HCT116 (cell line): ENCODE measurements around the gene NEURL3. TPM values are rescaled to one million over a fixed set of nuclear protein-coding genes. Genes with fewer than 3 reads are reported as not detected.

Source experiments
- ATAC-seq: fragments of 200-7000 bp; cut with Tn5 transposase; 2 replicates; pipeline ENCODE4 v1.9.1; 2020; ENCODE audit warnings: mild to moderate bottlenecking, moderate library complexity
- BruUV-seq: library from RNA; stranded (reverse); fragments of 400-500 nt; replicated peaks from 2 replicates; lab custom pipeline; 2021; lab: Mats Ljungman, UMichigan
- CTCF ChIA-PET: fragments of 300-600 bp; sonication (Branson Sonifier 250); formaldehyde crosslinking; loops from one replicate; lab custom pipeline; 2021; ENCODE audit warnings: antibody characterized with exemption; lab: Charles Lee
- POLR2A ChIA-PET: fragments of 300-600, 350-600 bp; sonication (Branson Sonifier 250); formaldehyde crosslinking; loops from one replicate; lab custom pipeline; 2021; ENCODE audit warnings: antibody characterized with exemption; lab: Charles Lee
- RAD21 ChIA-PET, 2 experiments: fragments of 300-600 bp; sonication (Branson Sonifier 250); formaldehyde crosslinking; loops; one replicate each; lab custom pipeline; 2023; ENCODE audit warnings: low total read pairs in 2 of 2; ENCODE audit not compliant: uncharacterized antibody in 2 of 2, unreplicated experiment in 2 of 2, low non-redundant PET in 1 of 2; lab: Charles Lee
- DNase-seq: peaks from one replicate; pipeline ENCODE4 v3.0.0-alpha.2; 2010; ENCODE audit warnings: low read depth, low spot score
- H2AFZ ChIP-seq: fragments of 200-600 bp; shearing (Covaris generic), sonication (generic); 2 replicates; pipeline ENCODE4 v1.6.1; 2017; ENCODE audit warnings: low read depth, mixed run types, mixed read lengths, antibody characterized with exemption, low read length; ENCODE audit not compliant: poor library complexity, severe bottlenecking
- H3K27ac ChIP-seq: 2 replicates; pipeline ENCODE4 v1.5.1; 2012; ENCODE audit warnings: low read depth, low read length
- H3K27me3 ChIP-seq: fragments of 200-600 bp; sonication (generic); 2 replicates; pipeline ENCODE4 v1.6.1; 2016; ENCODE audit warnings: mixed run types, low read length, mixed read lengths; ENCODE audit not compliant: insufficient read depth
- H3K36me3 ChIP-seq, 2 experiments: fragments of 200-500 bp in 1 of 2; fragments of 200-600 bp in 1 of 2; sonication (Bioruptor generic) in 1 of 2; sonication (generic) in 1 of 2; 2 replicates each; pipeline versions ENCODE4 v1.5.1 to v1.6.1; 2014 to 2016; ENCODE audit warnings: low read length in 2 of 2, inconsistent platforms in 1 of 2, mixed read lengths in 1 of 2, mixed run types in 1 of 2; ENCODE audit not compliant: insufficient read depth in 2 of 2, control insufficient read depth in 1 of 2
- H3K4me1 ChIP-seq, 2 experiments: fragments of 200-600 bp in 1 of 2; sonication (generic) in 1 of 2; 2 replicates each; pipeline versions ENCODE4 v1.5.1 to v1.6.1; 2012 to 2017; ENCODE audit warnings: low read length in 2 of 2, inconsistent platforms in 1 of 2, mild to moderate bottlenecking in 1 of 2, mixed read lengths in 1 of 2, mixed run types in 1 of 2, moderate library complexity in 1 of 2; ENCODE audit not compliant: insufficient read depth in 2 of 2, control insufficient read depth in 1 of 2
- H3K4me2 ChIP-seq: fragments of 200-600 bp; sonication (generic); 2 replicates; pipeline ENCODE4 v1.6.1; 2017; ENCODE audit warnings: mixed run types, low read length, mixed read lengths
- H3K4me3 ChIP-seq, 2 experiments: fragments of 200-600 bp in 1 of 2; sonication (generic) in 1 of 2; replicated peaks in 1 of 2; 2 replicates each; pipeline ENCODE4 v1.5.1; 2011 to 2016; ENCODE audit warnings: low read length in 2 of 2, control low read depth in 1 of 2, low read depth in 1 of 2, mild to moderate bottlenecking in 1 of 2, mixed read lengths in 1 of 2, mixed run types in 1 of 2
- H3K79me2 ChIP-seq: fragments of 200-600 bp; sonication (generic); 2 replicates; pipeline ENCODE4 v1.6.1; 2017; ENCODE audit warnings: mild to moderate bottlenecking, mixed run types, low read length, moderate library complexity, mixed read lengths; ENCODE audit not compliant: insufficient read depth
- H3K9ac ChIP-seq: fragments of 200-600 bp; sonication (generic); 2 replicates; pipeline ENCODE4 v1.6.1; 2016; ENCODE audit warnings: low read length, mixed read lengths
- H3K9me2 ChIP-seq: fragments of 200-600 bp; sonication (generic), shearing (Covaris generic); 2 replicates; pipeline ENCODE4 v1.6.1; 2017; ENCODE audit warnings: mixed run types, mild to moderate bottlenecking, moderate library complexity; ENCODE audit not compliant: insufficient read depth
- H3K9me3 ChIP-seq, 2 experiments: fragments of 200-500 bp in 1 of 2; fragments of 200-600 bp in 1 of 2; sonication (Bioruptor generic) in 1 of 2; sonication (generic) in 1 of 2; 2 replicates each; pipeline ENCODE4 v1.6.1; 2014 to 2017; ENCODE audit warnings: low read length in 2 of 2, mixed read lengths in 2 of 2, inconsistent platforms in 1 of 2, low read depth in 1 of 2, mild to moderate bottlenecking in 1 of 2, mixed run types in 1 of 2, moderate library complexity in 1 of 2; ENCODE audit not compliant: control insufficient read depth in 1 of 2, insufficient read depth in 1 of 2
- H4K20me1 ChIP-seq: fragments of 200-600 bp; sonication (generic), shearing (Covaris generic); 2 replicates; pipeline ENCODE4 v1.6.1; 2017; ENCODE audit warnings: mixed run types, mild to moderate bottlenecking, moderate library complexity; ENCODE audit not compliant: insufficient read depth
- CTCF ChIP-seq, 3 experiments: fragments of 200-600 bp in 1 of 3; sonication (generic) in 1 of 3; IDR thresholded peaks in 2 of 3; conservative IDR thresholded peaks in 1 of 3; 2 replicates each; pipeline ENCODE4 v1.5.1; 2012 to 2017; ENCODE audit warnings: low read depth in 2 of 3, low read length in 2 of 3, antibody characterized with exemption in 1 of 3, borderline replicate concordance in 1 of 3, control low read depth in 1 of 3, mild to moderate bottlenecking in 1 of 3, mixed read lengths in 1 of 3, mixed run types in 1 of 3, moderate library complexity in 1 of 3; ENCODE audit not compliant: insufficient read depth in 1 of 3
- EGR1 ChIP-seq: IDR thresholded peaks from 2 replicates; pipeline ENCODE4 v1.6.1; 2012; ENCODE audit warnings: low read depth
- EZH2 ChIP-seq: fragments of 200-600 bp; sonication (generic); IDR thresholded peaks from 2 replicates; pipeline ENCODE4 v1.6.1; 2017; ENCODE audit warnings: antibody characterized with exemption, mixed run types
- EZH2phosphoT487 ChIP-seq: fragments of 200-600 bp; IDR thresholded peaks from 2 replicates; pipeline ENCODE4 v1.6.1; 2018; ENCODE audit warnings: antibody characterized with exemption, borderline replicate concordance
- JUND ChIP-seq: IDR thresholded peaks from 2 replicates; pipeline ENCODE4 v1.6.1; 2012
- SIN3A ChIP-seq: IDR thresholded peaks from 2 replicates; pipeline ENCODE4 v1.6.1; 2012; ENCODE audit warnings: low read depth
- SP1 ChIP-seq: IDR thresholded peaks from 2 replicates; pipeline ENCODE4 v1.6.1; 2012; ENCODE audit warnings: low read depth
- TCF7L2 ChIP-seq: IDR thresholded peaks from 2 replicates; pipeline ENCODE4 v1.7.0; 2011; ENCODE audit warnings: borderline replicate concordance, inconsistent platforms; ENCODE audit not compliant: insufficient read depth, insufficient read length; ENCODE audit errors: extremely low read depth
- ZFX ChIP-seq: fragments of 450-650 bp; IDR thresholded peaks from 2 replicates; pipeline ENCODE4 v1.6.1; 2017
- ZNF274 ChIP-seq: fragments of 200-500 bp; sonication (Bioruptor generic); IDR thresholded peaks from 2 replicates; pipeline ENCODE4 v1.6.1; 2014; ENCODE audit warnings: mild to moderate bottlenecking, low read depth, low read length, inconsistent platforms
- intact Hi-C: fragments of 100-400 bp; cut with micrococcal nuclease; formaldehyde crosslinking; loops from 2 replicates; pipeline ENCODE4 v1.10.0; 2022
- total RNA-seq: library from RNA; stranded (reverse); gene quantifications from one replicate; pipeline ENCODE4 v1.2.1, GENCODE V29; 2021; ENCODE audit not compliant: unreplicated experiment

NEURL3 gene
- total RNA-seq, 1 experiment from 2014 or later = not detected

GRCh38 chr2:96520697-96521096, 15.5 kb upstream of the NEURL3 start:
- DNase-seq (no peak), ATAC-seq (no peak)
- Histone ChIP-seq H4K20me1 (no peaks in the 10 kb centered on the region), H3K36me3 (no peaks in the 10 kb centered on the region), H3K79me2 (no peaks in the 10 kb centered on the region), H3K9me3 (peaks cover 0 to 4% of the 10 kb centered on the region in 2 experiments; a peak in 1 of 4 replicates), H3K9ac (no peak overlapping the region), H2AFZ (no peak overlapping the region), H3K4me1 (no peaks in the 10 kb centered on the region), H3K27ac (no peak overlapping the region), H3K4me2 (no peak overlapping the region), H3K4me3 (no peak overlapping the region), H3K9me2 (no peaks in the 10 kb centered on the region), H3K27me3 (no peaks in the 10 kb centered on the region)
- intact Hi-C loops = no loop called here
- TF ChIP-seq CTCF (IDR thresholded peaks at IDR 0.05 in 2 of 3, conservative IDR thresholded peaks at IDR 0.05 in 1 of 3; ENCODE audit: borderline replicate concordance in 1 of 3, insufficient read depth in 1 of 3, low read depth in 2 of 3, low read length in 2 of 3) (no peak), TCF7L2 (no peak), SP1 (no peak), JUND (no peak), ZFX (no peak)
- RAD21 ChIA-PET = no interaction called here
- CTCF ChIA-PET = interaction anchor here (0.9 kb wide), 1 partner anchor 12 kb away, joined by 3 read pairs; no protein-coding TSS in a partner anchor
- no TSS peak for BruUV-seq
- POLR2A ChIA-PET = interaction anchor here (0.6 kb wide), 1 partner anchor 410 kb away, joined by 3 read pairs; no protein-coding TSS in a partner anchor

- TF ChIP-seq ZNF274 (no peak), EZH2 (no peak), EGR1 (no peak), SIN3A (no peak), JUND (no peak), EZH2phosphoT487 (no peak)
- no peak overlapping the region for H2AFZ ChIP-seq
- H3K79me2 ChIP-seq = no peaks in the 10 kb centered on the region
- no peaks in the 10 kb centered on the region for H3K9me2 ChIP-seq
- ChIA-PET POLR2A (no interaction called here), CTCF (no interaction called here), RAD21 (no interaction called here)
- no peaks in the 10 kb centered on the region for H3K27me3 ChIP-seq
- no peak overlapping the region for H3K4me2 ChIP-seq
- DNase-seq (no peak), ATAC-seq (no peak)
- H3K27ac ChIP-seq = no peak overlapping the region
- intact Hi-C loops = no loop called here
- H3K4me1 ChIP-seq = no peaks in the 10 kb centered on the region
- BruUV-seq = no TSS peak
- no peak overlapping the region for H3K9ac ChIP-seq
- no peaks in the 10 kb centered on the region for H4K20me1 ChIP-seq
- no peak overlapping the region for H3K4me3 ChIP-seq
- H3K9me3 ChIP-seq = peaks cover 0 to 4% of the 10 kb centered on the region in 2 experiments; a peak in 1 of 4 replicates
- no peaks in the 10 kb centered on the region for H3K36me3 ChIP-seq
Measured at GRCh38 chr2:96520231-96520630, 15.1 kb upstream of the NEURL3 start.
